ENCODE results near the gene GM2A. TPM values are rescaled to one million over a fixed set of nuclear protein-coding genes. Genes with fewer than 3 reads are reported as not detected.
"Not testable (repeated sequence)": the region's sequence is repeated elsewhere in the genome, so short reads cannot be mapped to it uniquely, and the experiment has no call there.

Gene GM2A
- total RNA-seq, 1 donor from 2014 or later: 18.5 TPM

GRCh38 chr5:151227918-151228447 is 25.0 kb upstream of the GM2A start:
- no peak for DNase-seq (ENCODE audit: low read depth, low spot score)

DNA sequence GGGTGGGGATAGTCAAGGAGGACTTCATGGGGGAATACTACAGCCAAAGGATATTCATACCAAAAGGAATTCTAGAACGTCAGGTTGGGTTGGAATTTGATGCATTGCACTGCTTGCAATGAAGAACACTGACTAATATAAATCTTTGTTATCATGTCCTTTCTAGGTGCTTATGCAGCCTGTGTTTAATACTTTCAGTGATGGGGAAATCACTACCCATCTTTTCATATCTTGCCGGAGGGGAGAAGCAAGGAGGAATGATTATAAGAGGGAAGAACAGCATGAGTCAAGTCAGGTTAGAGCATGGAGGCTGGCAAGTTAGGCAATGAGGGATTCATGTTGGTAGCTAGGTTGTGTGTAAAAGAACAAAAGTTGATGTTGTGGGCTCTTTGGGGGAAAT is 24.0 kb upstream of the GM2A start:
- no peak for DNase-seq (ENCODE audit: low read depth, low spot score)

GRCh38 chr5:151230048-151230680 is 22.8 kb upstream of the GM2A start:
- no peak for DNase-seq (ENCODE audit: low read depth, low spot score)

GRCh38 chr5:151231359-151231758 is 21.6 kb upstream of the GM2A start:
- no peak for DNase-seq (ENCODE audit: low read depth, low spot score)

- DNase-seq (ENCODE audit: low read depth, low spot score): no peak
Measured at GRCh38 chr5:151233616-151234085, 19.3 kb upstream of the GM2A start.

GRCh38 chr5:151234476-151235238 is 18.3 kb upstream of the GM2A start:
- DNase-seq (ENCODE audit: low read depth, low spot score): no peak

GRCh38 chr5:151235239-151235571 is 17.8 kb upstream of the GM2A start:
- DNase-seq (ENCODE audit: low read depth, low spot score): not testable (repeated sequence)

- DNase-seq (ENCODE audit: low read depth, low spot score): no peak
Measured at GRCh38 chr5:151236888-151237287, 16.1 kb upstream of the GM2A start.

DNA sequence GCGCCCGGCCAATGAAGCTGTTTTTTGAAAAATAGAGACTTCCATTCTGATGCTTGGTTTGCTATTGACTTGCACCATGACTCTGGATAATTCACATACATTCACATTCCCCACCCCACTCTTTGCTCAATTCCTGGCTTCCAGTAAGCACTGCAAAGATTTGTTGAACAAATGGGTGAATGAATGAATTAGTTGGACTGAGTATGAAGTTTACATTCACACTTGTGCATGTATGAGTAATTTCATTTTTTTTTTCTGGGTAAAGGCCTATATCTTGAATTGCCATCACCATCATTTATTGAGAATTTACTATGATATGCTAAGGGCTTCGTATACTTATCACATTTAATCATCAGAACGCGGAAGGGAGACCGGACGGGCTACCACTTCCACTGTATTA is 15.3 kb upstream of the GM2A start:
- no peak for DNase-seq (ENCODE audit: low read depth, low spot score)

DNA sequence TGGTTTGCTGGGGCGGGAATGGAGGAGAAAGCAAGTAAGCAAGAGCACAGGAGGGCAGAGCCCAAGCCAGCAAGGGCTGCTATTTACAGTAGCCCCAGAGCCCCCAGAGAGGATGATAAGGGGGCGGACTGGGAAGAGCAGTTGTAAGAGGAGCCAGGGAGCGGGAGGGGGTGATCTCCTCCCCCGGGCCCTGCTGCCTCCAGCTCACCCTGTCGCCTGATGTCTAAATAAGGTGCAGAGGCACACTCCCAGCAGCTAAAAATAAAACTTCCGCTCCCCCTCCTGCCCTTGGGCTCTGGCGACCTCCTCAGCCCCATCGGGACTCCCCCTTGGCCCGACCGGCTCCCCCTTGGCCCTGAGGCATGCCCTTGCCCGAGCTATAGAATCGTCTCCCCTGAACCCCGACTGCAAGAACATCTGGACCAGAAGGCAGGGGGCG is 14.7 kb upstream of the GM2A start:
- DNase-seq (ENCODE audit: low read depth, low spot score): no peak

GRCh38 chr5:151239237-151239861 is 13.6 kb upstream of the GM2A start:
- DNase-seq (ENCODE audit: low read depth, low spot score): no peak

DNA sequence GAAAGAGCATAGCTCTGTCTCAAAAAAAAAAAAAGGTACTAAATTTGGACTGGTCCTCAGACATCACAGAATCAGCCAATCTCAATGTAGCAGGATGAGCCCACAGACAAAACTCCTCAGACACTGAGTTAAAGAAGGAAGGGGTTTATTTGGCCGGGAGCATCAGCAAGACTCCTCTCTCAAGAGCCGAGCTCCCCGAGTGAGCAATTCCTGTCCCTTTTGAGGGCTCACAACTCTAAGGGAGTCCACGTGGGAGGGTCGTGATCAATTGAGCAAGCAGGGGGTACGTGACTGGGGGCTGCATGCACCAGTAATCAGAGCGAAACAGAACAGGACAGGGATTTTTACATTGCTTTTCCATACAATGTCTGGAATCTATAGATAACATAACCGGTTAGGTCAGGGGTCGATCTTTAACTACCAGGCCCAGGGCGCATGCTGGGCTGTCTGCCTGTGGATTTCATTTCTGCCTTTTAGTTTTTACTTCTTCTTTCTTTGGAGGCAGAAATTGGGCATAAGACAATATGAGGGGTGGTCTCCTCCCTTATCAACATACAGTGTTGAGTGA is 12.6 kb upstream of the GM2A start:
- DNase-seq (ENCODE audit: low read depth, low spot score): not testable (repeated sequence)

GRCh38 chr5:151240924-151241635 is 11.9 kb upstream of the GM2A start:
- DNase-seq (ENCODE audit: low read depth, low spot score): no peak

DNA sequence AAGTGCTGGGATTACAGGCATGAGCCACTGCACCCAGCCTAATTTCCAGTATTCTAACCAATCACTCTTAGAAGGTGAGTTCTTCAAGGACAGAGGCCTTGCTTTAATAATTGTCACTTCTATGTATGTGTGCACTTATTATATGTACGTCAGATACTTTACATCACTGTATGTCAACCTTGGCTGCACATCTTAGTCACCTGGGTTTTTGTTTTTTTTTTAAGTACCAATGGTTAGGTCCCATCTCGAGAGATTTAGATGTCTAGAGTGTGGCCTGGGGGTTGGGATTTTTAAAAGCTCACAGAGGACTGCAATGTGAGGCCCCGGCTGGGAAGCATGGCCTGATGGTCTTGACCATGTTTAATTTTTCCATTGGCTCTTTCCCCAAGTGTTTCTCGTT is 9.9 kb upstream of the GM2A start:
- no peak for DNase-seq (ENCODE audit: low read depth, low spot score)

GRCh38 chr5:151243564-151243963 is 9.4 kb upstream of the GM2A start:
- no peak for DNase-seq (ENCODE audit: low read depth, low spot score)

DNA sequence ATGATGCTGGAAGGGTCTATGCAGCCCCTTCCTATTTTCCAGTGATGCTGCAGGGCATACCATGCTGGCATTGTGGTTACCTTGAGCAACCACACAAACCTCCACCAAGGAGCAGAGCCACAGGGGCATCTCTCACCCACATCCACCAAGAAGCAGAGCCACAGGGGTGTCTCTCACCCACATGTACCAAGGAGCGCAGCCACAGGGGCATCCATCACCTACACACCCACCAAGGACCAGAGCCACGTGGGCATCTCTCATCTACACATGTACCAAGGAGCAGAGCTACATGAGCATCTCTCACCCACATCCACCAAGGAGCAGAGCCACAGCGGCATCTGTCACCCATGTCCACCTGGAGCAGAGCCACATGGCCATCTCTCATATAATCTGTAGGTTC is 8.8 kb upstream of the GM2A start:
- no peak for DNase-seq (ENCODE audit: low read depth, low spot score)

GRCh38 chr5:151245680-151246219 is 7.2 kb upstream of the GM2A start:
- DNase-seq (ENCODE audit: low read depth, low spot score): no peak

GRCh38 chr5:151248651-151249050 is 4.3 kb upstream of the GM2A start:
- no peak for DNase-seq (ENCODE audit: low read depth, low spot score)

- DNase-seq (ENCODE audit: low read depth, low spot score): no peak
Measured at GRCh38 chr5:151249281-151249680, 3.7 kb upstream of the GM2A start.

GRCh38 chr5:151250346-151251000 is 2.5 kb upstream of the GM2A start:
- no peak for DNase-seq (ENCODE audit: low read depth, low spot score)

All from pulmonary artery endothelial cell (primary cell).